K562 (cell line): ENCODE data around the gene AIG1. TPM values are rescaled to one million over a fixed set of nuclear protein-coding genes. Genes with fewer than 3 reads are reported as not detected.
A peak's percentile ranks its signal among the peaks of the same experiment; 100 is the strongest.

Experiments
- CREB1 ChIP-seq, 2 experiments: sonication (generic) in 1 of 2; formaldehyde crosslinking in 1 of 2; IDR thresholded peaks; 2 replicates each; pipeline versions ENCODE4 v1.6.1 to v1.8.0; 2012 to 2022; ENCODE audit warnings: inconsistent platforms in 1 of 2, mild to moderate bottlenecking in 1 of 2, missing genetic modification reagents in 1 of 2, moderate library complexity in 1 of 2
- CREM ChIP-seq: IDR thresholded peaks from 2 replicates; pipeline ENCODE4 v1.6.1; 2014; ENCODE audit warnings: antibody characterized with exemption, low read depth
- DACH1 ChIP-seq: fragments of 450-650 bp; IDR thresholded peaks from 2 replicates; pipeline ENCODE4 v1.6.1; 2018; ENCODE audit not compliant: partially characterized antibody
- EGR1 ChIP-seq: fragments of 450-650 bp; conservative IDR thresholded peaks from 2 replicates; pipeline ENCODE4 v1.6.1; 2017; ENCODE audit warnings: mild to moderate bottlenecking
- HOXB6 ChIP-seq: fragments of 250-450 bp; sonication (Bioruptor Pico); IDR thresholded peaks from 2 replicates; pipeline ENCODE4 v1.5.1; 2022; ENCODE audit warnings: mild to moderate bottlenecking, borderline replicate concordance
- JUND ChIP-seq, 2 experiments: IDR thresholded peaks; 2 replicates in 1 of 2; 3 replicates in 1 of 2; pipeline ENCODE4 v1.6.1; 2011; ENCODE audit warnings: borderline replicate concordance in 2 of 2, low read depth in 2 of 2, low read length in 2 of 2, improper control_type of control experiment in 1 of 2, missing biosample characterization in 1 of 2, missing genetic modification characterization in 1 of 2, missing genetic modification reagents in 1 of 2
- NBN ChIP-seq: fragments of 450-650 bp; IDR thresholded peaks from 2 replicates; pipeline ENCODE4 v1.6.1; 2016; ENCODE audit warnings: low read depth, mild to moderate bottlenecking
- NCOA1 ChIP-seq: fragments of 450-650 bp; IDR thresholded peaks from 2 replicates; pipeline ENCODE4 v1.6.1; 2016; ENCODE audit warnings: low read depth
- RERE ChIP-seq: sonication (generic); formaldehyde crosslinking; IDR thresholded peaks from 2 replicates; pipeline ENCODE4 v1.8.0; 2023; ENCODE audit warnings: missing genetic modification reagents, mild to moderate bottlenecking, borderline replicate concordance
- SMARCA4 ChIP-seq: fragments of 450-650 bp; IDR thresholded peaks from 2 replicates; pipeline ENCODE4 v1.6.1; 2016
- SRF ChIP-seq, 2 experiments: fragments of 250-450, 450-650 bp in 1 of 2; sonication (Bioruptor Pico) in 1 of 2; sonication (generic) in 1 of 2; formaldehyde crosslinking; IDR thresholded peaks; 2 replicates each; pipeline versions ENCODE4 v1.5.0 to v1.5.1; 2020 to 2022; ENCODE audit warnings: mild to moderate bottlenecking in 1 of 2, missing genetic modification reagents in 1 of 2
- TRIM24 ChIP-seq, 2 experiments: fragments of 450-650 bp; IDR thresholded peaks; 2 replicates each; pipeline ENCODE4 v1.6.1; 2016
- YBX1 ChIP-seq: fragments of 450-650 bp; IDR thresholded peaks from 2 replicates; pipeline ENCODE4 v1.7.1; 2016; ENCODE audit warnings: mild to moderate bottlenecking
- ZBTB11 ChIP-seq, 3 experiments: fragments of 200-800 bp in 1 of 3; fragments of 250-450 bp in 1 of 3; fragments of 450-650 bp in 1 of 3; sonication (Bioruptor Pico) in 1 of 3; sonication (Bioruptor generic) in 1 of 3; formaldehyde crosslinking in 1 of 3; IDR thresholded peaks; 2 replicates each; pipeline versions ENCODE4 v1.6.1 to v1.8.0; 2016 to 2022; ENCODE audit warnings: mild to moderate bottlenecking in 2 of 3, missing genetic modification characterization in 2 of 3, missing compliant biosample characterization in 1 of 3, moderate library complexity in 1 of 3
- ZNF766 ChIP-seq: fragments of 200-800 bp; sonication (Bioruptor generic); conservative IDR thresholded peaks from 2 replicates; pipeline ENCODE4 v1.6.1; 2016; ENCODE audit warnings: missing genetic modification characterization, missing compliant biosample characterization
- polyA plus RNA-seq, 8 experiments: library from polyadenylated mRNA; depleted of rRNA in 4 of 8; stranded (reverse) in 5 of 8; unstranded in 3 of 8; fragments of >200 nt; fragmentation: Nextera tagmentation in 2 of 8; fragmentation: Illumina TruSeq in 1 of 8; extraction: Ambion mirVana in 2 of 8; extraction: Trizol in 1 of 8; gene quantifications; 2 replicates each; pipeline versions ENCODE4 v1.2.1 to v1.2.3, GENCODE V29; 2011 to 2014; ENCODE audit warnings: inconsistent platforms in 1 of 8, missing spikeins in 1 of 8
- total RNA-seq, 7 experiments: library from RNA; depleted of rRNA in 6 of 7; stranded (reverse); fragments of >200 nt in 6 of 7; fragmentation: Illumina TruSeq in 2 of 7; extraction: Trizol in 2 of 7; gene quantifications; 2 replicates each; pipeline versions ENCODE4 v1.2.1 to v1.2.3, GENCODE V29; 2011 to 2021; ENCODE audit warnings: low replicate concordance in 1 of 7
- TF ChIP-seq, protein P1 (sequence below), 2 experiments: fragments of 450-650 bp in 1 of 2; sonication (generic) in 1 of 2; formaldehyde crosslinking in 1 of 2; IDR thresholded peaks in 1 of 2; conservative IDR thresholded peaks in 1 of 2; 2 replicates each; pipeline versions ENCODE4 v1.6.1 to v1.8.1; 2016 to 2023; ENCODE audit warnings: mild to moderate bottlenecking in 2 of 2, moderate library complexity in 2 of 2, inconsistent platforms in 1 of 2, missing genetic modification reagents in 1 of 2

AIG1 gene
- total and polyA plus RNA-seq, 9 of the 15 experiments (the other 6 are each of a cell fraction or from before 2014, with no cell fraction given): 74.8 to 333 (median 127) TPM

- TF ChIP-seq RERE (CRISPR knock-in tag) (no peak), JUND (IDR thresholded peaks at IDR 0.05; ENCODE audit: borderline replicate concordance, low read depth, low read length) (peak; percentile 40), JUND (tag; IDR thresholded peaks at IDR 0.05; ENCODE audit: borderline replicate concordance, low read depth, low read length) (peak; percentile 82), NCOA1 (peak; percentile 56; the same call in 1 of the 2 replicates), CREB1 (IDR thresholded peaks at IDR 0.05) (peak; percentile 46; the same call in 1 of the 2 replicates), CREB1 (CRISPR knock-in tag; IDR thresholded peaks at IDR 0.05) (peak; percentile 30; the same call in 1 of the 2 replicates), EGR1 (peak; percentile 39; the same call in 1 of the 2 replicates), CREM (peak; percentile 12; the same call in 1 of the 2 replicates), HOXB6 (no peak), SRF (CRISPR knock-in tag; IDR thresholded peaks at IDR 0.05) (no peak), YBX1 (no peak), DACH1 (peak; percentile 53), SMARCA4 (peak; percentile 85), NBN (peak; percentile 42; the same call in 1 of the 2 replicates), ZBTB11 (CRISPR knock-in tag; IDR thresholded peaks at IDR 0.05) (no peak), TRIM24 (IDR thresholded peaks at IDR 0.05) (peak in 1 of 2 experiments; percentile 67; a peak in 2 of 4 replicates), ZNF766 (CRISPR knock-in tag) (0 out of 2 replicates have a peak, but pooled peaks have one; percentile 33)
- TF ChIP-seq, protein P1, sequence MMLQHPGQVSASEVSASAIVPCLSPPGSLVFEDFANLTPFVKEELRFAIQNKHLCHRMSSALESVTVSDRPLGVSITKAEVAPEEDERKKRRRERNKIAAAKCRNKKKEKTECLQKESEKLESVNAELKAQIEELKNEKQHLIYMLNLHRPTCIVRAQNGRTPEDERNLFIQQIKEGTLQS (IDR thresholded peaks at IDR 0.05): peak; percentile 90
- TF ChIP-seq, protein P1 (CRISPR knock-in tag; conservative IDR thresholded peaks at IDR 0.05): no peak
Measured at GRCh38 chr6:143200167-143200770, 139.6 kb downstream of the AIG1 start (continued).
